HG03439 (cell line): ENCODE results near the gene AWAT2.
"Not testable (repeated sequence)": the region's sequence is repeated elsewhere in the genome, so short reads cannot be mapped to it uniquely, and the experiment has no call there.

Experiments used
- ATAC-seq: cut with Tn5 transposase; IDR thresholded peaks from one replicate; pipeline ENCODE4 v1.9.1; 2021; ENCODE audit warnings: mild to moderate bottlenecking, moderate library complexity; ENCODE audit not compliant: unreplicated experiment

Gene AWAT2

DNA sequence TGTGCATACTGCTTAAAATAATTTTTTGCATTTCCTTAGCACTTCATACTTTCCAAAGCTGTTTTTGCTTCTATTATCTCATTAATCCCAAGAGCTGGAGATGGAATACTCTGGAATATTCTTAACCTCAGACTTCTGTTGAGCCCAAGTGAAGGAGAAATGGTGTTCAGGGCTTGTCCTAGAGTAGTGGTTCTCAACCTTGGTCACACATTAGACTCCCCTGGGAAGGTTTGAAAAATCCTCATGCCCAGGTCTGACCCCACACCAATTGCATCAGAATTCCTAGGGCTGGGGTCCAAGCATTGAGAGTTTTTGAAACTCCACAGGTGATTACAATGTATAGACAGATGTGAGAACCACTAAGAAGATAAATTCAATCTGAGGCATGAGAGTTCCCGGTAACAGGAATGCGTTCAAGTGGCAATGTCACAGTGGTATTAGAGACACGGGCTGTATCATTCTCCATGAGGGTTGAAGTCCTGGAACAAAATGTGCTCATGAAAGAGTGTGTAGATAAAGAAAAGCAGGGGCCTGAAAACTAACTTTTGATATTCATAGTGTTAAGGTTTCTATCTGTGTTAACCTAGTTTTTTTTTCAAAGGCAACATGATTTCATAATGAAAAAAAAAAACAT, 47.9 kb downstream of the AWAT2 start:
- no peak for ATAC-seq

GRCh38 chrX:70001269-70001668, 48.5 kb downstream of the AWAT2 start:
- no peak for ATAC-seq

GRCh38 chrX:69998299-69998698, 51.4 kb downstream of the AWAT2 start:
- ATAC-seq = not testable (repeated sequence)

DNA sequence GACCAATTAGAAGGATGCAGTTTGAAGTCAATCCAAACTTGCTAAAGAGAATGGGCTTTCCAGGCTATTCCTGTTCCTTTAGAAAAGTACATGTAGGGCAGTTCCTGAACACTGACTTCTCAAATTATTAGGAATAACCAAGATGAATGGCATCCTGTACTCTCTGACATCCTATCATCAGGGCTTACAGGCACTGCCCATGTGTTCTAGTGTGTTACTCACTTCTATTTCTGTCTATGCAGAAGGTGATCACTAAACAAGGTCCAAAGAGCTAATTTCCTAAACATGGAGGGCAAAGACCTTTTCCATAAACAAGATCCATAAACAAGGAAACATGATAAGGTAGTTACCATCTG, 53.6 kb downstream of the AWAT2 start:
- ATAC-seq = no peak

- no peak for ATAC-seq
Observed at GRCh38 chrX:69995362-69996112, 54.2 kb downstream of the AWAT2 start.

DNA sequence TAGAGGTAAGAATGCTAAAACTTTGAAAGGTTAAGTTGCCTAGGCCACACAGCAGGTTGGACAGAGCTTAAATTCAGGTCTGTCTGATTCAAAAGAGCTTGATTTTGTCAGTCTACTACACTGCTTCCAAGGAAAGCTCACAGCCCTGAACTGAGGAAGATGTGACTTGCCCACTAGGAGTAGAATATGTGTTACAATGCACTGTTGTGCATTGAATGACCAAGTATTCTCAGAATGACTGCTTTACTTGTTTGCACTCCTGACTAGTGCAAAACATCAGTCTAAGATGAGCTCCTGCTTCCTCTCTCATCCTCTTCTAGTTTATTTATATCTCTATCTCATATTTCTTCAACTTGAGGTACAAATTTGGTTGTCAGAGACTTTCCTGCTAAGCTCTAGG, 56.2 kb downstream of the AWAT2 start:
- no peak for ATAC-seq

- ATAC-seq = no peak
Observed at GRCh38 chrX:69991685-69992084, 58.1 kb downstream of the AWAT2 start.
